GM23338 (cell line): ENCODE results near the gene VPS37C. TPM values are rescaled to one million over a fixed set of nuclear protein-coding genes. Genes with fewer than 3 reads are reported as not detected.

Source experiments
- ATAC-seq: fragments of 200-7000 bp; cut with Tn5 transposase; 3 replicates; pipeline ENCODE4 v1.9.1; 2020
- DNase-seq: peaks from one replicate; pipeline ENCODE4 v3.0.0-alpha.2; 2015; ENCODE audit warnings: low spot score
- H2AFZ ChIP-seq: fragments of 200-600 bp; sonication (generic); 2 replicates; pipeline ENCODE4 v1.8.0; 2016; ENCODE audit warnings: antibody characterized with exemption, mild to moderate bottlenecking, moderate library complexity
- H3F3A ChIP-seq: fragments of 200-600 bp; sonication (generic); replicated peaks from 2 replicates; pipeline ENCODE4 v1.8.0; 2017; ENCODE audit warnings: antibody characterized with exemption, mixed run types, low read depth
- H3K27ac ChIP-seq: fragments of 200-600 bp; sonication (generic); 2 replicates; pipeline ENCODE4 v1.6.1; 2016; ENCODE audit warnings: low read depth
- H3K27me3 ChIP-seq: fragments of 200-600 bp; sonication (generic); 2 replicates; pipeline ENCODE4 v1.8.0; 2016; ENCODE audit warnings: mild to moderate bottlenecking, mixed run types, moderate library complexity; ENCODE audit not compliant: insufficient read depth
- H3K36me3 ChIP-seq: fragments of 200-600 bp; sonication (generic); 2 replicates; pipeline ENCODE4 v1.8.0; 2016; ENCODE audit warnings: mild to moderate bottlenecking; ENCODE audit not compliant: insufficient read depth
- H3K4me1 ChIP-seq: fragments of 200-600 bp; sonication (generic); 2 replicates; pipeline ENCODE4 v1.8.0; 2016; ENCODE audit warnings: mild to moderate bottlenecking, moderate library complexity; ENCODE audit not compliant: insufficient read depth
- H3K4me2 ChIP-seq: fragments of 200-600 bp; sonication (generic); 2 replicates; pipeline ENCODE4 v1.7.1; 2017; ENCODE audit warnings: mixed run types
- H3K4me3 ChIP-seq: fragments of 200-600 bp; sonication (generic); 2 replicates; pipeline ENCODE4 v1.6.1; 2016; ENCODE audit warnings: mixed run types
- H3K79me2 ChIP-seq: fragments of 200-600 bp; sonication (generic); replicated peaks from 2 replicates; pipeline ENCODE4 v1.8.0; 2017; ENCODE audit warnings: mild to moderate bottlenecking; ENCODE audit not compliant: insufficient read depth
- H3K9me2 ChIP-seq: fragments of 200-600 bp; sonication (generic); 2 replicates; pipeline ENCODE4 v1.8.0; 2017; ENCODE audit not compliant: insufficient read depth
- H4K20me1 ChIP-seq: fragments of 200-600 bp; sonication (generic); replicated peaks from 2 replicates; pipeline ENCODE4 v1.8.0; 2017; ENCODE audit warnings: mild to moderate bottlenecking; ENCODE audit not compliant: insufficient read depth
- H3K27ac Mint-ChIP-seq: 2 replicates; pipeline ENCODE4 v1.8.0; 2020; ENCODE audit warnings: inconsistent platforms, mild to moderate bottlenecking, moderate library complexity, mixed read lengths
- H3K27me3 Mint-ChIP-seq: 3 replicates; pipeline ENCODE4 v1.8.0; 2022; ENCODE audit warnings: low read depth, mild to moderate bottlenecking, moderate library complexity, mixed read lengths, inconsistent platforms; ENCODE audit not compliant: insufficient read depth, poor library complexity
- H3K36me3 Mint-ChIP-seq: 3 replicates; pipeline ENCODE4 v1.8.0; 2021; ENCODE audit warnings: low read depth, mild to moderate bottlenecking, inconsistent platforms, moderate library complexity, mixed read lengths
- H3K4me1 Mint-ChIP-seq: 3 replicates; pipeline ENCODE4 v1.8.0; 2020; ENCODE audit warnings: mild to moderate bottlenecking, inconsistent platforms, mixed read lengths
- H3K4me3 Mint-ChIP-seq: 3 replicates; pipeline ENCODE4 v1.8.0; 2021; ENCODE audit warnings: moderate library complexity, mild to moderate bottlenecking, inconsistent platforms, mixed read lengths
- H3K9me3 Mint-ChIP-seq: 3 replicates; pipeline ENCODE4 v1.8.0; 2020; ENCODE audit warnings: moderate library complexity, mild to moderate bottlenecking, inconsistent platforms, mixed read lengths
- ETS1 ChIP-seq: IDR thresholded peaks from 2 replicates; pipeline ENCODE4 v1.6.1; 2016; ENCODE audit warnings: antibody characterized with exemption
- ZNF462 ChIP-seq: fragments of 250-450 bp; sonication (Bioruptor Pico); IDR thresholded peaks from 2 replicates; pipeline ENCODE4 v1.5.0; 2020; ENCODE audit warnings: mild to moderate bottlenecking, moderate library complexity
- polyA plus RNA-seq: library from polyadenylated mRNA; unstranded; fragments of >200 nt; fragmentation: Nextera tagmentation; extraction: Ambion mirVana; gene quantifications from 2 replicates; pipeline ENCODE4 v1.2.1, GENCODE V29; 2016
- total RNA-seq: library from RNA; depleted of rRNA; stranded (reverse); fragments of >200 nt; shearing (Covaris generic); gene quantifications from 2 replicates; pipeline ENCODE4 v1.2.3, GENCODE V29; 2014
- TF ChIP-seq, protein P1 (sequence below), 2 experiments: fragments of 200-600 bp in 1 of 2; sonication (generic) in 1 of 2; conservative IDR thresholded peaks; 2 replicates each; pipeline versions ENCODE4 v1.5.1 to v1.6.1; 2016 to 2017; ENCODE audit warnings: antibody characterized with exemption in 2 of 2, low read depth in 2 of 2, mild to moderate bottlenecking in 2 of 2, moderate library complexity in 1 of 2

Gene VPS37C
- total and polyA plus RNA-seq, 2 experiments from 2014 or later = 8.8 to 19.4 TPM

- TF ChIP-seq ETS1 = no peak
Observed at GRCh38 chr11:61131586-61131985, 29.6 kb downstream of the VPS37C start (continued).

DNA sequence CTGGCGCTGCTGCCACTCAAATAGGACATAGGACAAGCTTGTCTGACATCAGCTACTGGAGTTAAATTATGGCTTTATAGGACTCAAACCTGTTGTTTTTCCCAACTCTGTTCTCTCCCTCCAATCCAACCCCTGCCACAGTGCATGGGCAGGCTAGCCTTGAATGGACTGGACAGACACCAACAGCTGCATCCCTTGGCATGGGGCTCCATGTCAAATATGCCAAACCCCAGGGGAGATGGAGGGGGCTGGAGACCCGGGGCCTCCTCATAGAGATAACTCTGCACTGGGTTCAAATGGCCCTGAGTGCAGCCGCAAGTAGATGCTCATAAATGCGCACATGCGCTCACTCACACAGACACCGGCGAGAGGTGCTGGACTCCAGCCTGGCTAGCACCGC, 30.0 kb downstream of the VPS37C start:
- H4K20me1 ChIP-seq = no peaks in the 10 kb centered on the region
- no peak for ATAC-seq
- H3K79me2 ChIP-seq = no peaks in the 10 kb centered on the region
- H3K9me2 ChIP-seq = no peaks in the 10 kb centered on the region
- 0 out of 3 replicates have a peak, but pooled peaks cover 2% of the 10 kb centered on the region for H3K36me3 Mint-ChIP-seq
- no peak overlapping the region for H3K27ac Mint-ChIP-seq
- H3K36me3 ChIP-seq = no peaks in the 10 kb centered on the region
- H3F3A ChIP-seq = no peaks in the 10 kb centered on the region
- H3K4me3 Mint-ChIP-seq = no peak overlapping the region
- no peak overlapping the region for H3K4me3 ChIP-seq
- no peak overlapping the region for H2AFZ ChIP-seq
- no peaks in the 10 kb centered on the region for H3K9me3 Mint-ChIP-seq
- H3K4me2 ChIP-seq = no peak overlapping the region
- no peak for DNase-seq
- peaks cover 2% of the 10 kb centered on the region; the same call in 1 of the 2 replicates for H3K4me1 ChIP-seq
- no peaks in the 10 kb centered on the region for H3K27me3 ChIP-seq
- H3K4me1 Mint-ChIP-seq = peaks cover 17% of the 10 kb centered on the region
- H3K27ac ChIP-seq = no peak overlapping the region
- H3K27me3 Mint-ChIP-seq = peaks cover 7% of the 10 kb centered on the region
- no peak for TF ChIP-seq ZNF462 (CRISPR knock-in tag)
- no peak for TF ChIP-seq ETS1
- TF ChIP-seq, protein P1, sequence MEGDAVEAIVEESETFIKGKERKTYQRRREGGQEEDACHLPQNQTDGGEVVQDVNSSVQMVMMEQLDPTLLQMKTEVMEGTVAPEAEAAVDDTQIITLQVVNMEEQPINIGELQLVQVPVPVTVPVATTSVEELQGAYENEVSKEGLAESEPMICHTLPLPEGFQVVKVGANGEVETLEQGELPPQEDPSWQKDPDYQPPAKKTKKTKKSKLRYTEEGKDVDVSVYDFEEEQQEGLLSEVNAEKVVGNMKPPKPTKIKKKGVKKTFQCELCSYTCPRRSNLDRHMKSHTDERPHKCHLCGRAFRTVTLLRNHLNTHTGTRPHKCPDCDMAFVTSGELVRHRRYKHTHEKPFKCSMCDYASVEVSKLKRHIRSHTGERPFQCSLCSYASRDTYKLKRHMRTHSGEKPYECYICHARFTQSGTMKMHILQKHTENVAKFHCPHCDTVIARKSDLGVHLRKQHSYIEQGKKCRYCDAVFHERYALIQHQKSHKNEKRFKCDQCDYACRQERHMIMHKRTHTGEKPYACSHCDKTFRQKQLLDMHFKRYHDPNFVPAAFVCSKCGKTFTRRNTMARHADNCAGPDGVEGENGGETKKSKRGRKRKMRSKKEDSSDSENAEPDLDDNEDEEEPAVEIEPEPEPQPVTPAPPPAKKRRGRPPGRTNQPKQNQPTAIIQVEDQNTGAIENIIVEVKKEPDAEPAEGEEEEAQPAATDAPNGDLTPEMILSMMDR (conservative IDR thresholded peaks at IDR 0.05; ENCODE audit: low read depth in 2 of 2) = no peak
